GM10847 (cell line): ENCODE results near the gene SEMA3B.

Experiments
- POLR2A ChIP-seq: IDR thresholded peaks from 2 replicates; pipeline ENCODE4 v1.6.1; 2011; ENCODE audit not compliant: insufficient read length; ENCODE audit errors: extremely low read depth

Gene SEMA3B

GRCh38 chr3:50264383-50264963 is 4.5 kb upstream of the SEMA3B start:
- TF ChIP-seq POLR2A = no peak

DNA sequence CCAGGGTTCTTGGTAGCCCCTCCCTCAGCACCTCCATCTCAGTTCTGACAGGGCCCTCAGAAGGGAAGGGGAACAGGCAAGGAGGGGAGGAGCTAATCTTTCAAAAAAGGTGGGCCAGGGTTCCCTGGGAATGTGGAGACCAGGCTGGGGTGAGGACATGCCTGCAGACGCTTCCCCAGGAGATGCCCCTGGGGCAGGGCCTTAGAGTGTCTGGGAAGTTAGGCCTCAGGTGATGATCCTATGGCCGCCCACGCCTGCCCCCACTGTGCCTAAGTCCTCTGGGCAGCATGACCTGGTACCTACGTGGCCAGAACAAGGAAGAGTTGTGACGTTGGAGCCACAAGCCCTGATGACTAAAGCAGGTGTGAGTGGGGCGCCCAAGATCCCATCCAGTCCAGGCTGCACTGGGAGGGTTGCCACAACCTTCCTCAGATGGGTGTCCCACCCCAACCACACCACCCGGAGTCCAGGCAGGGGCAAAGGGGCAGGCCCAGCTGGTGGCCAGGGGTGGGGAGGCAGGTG is 3.9 kb upstream of the SEMA3B start:
- TF ChIP-seq POLR2A = no peak

DNA sequence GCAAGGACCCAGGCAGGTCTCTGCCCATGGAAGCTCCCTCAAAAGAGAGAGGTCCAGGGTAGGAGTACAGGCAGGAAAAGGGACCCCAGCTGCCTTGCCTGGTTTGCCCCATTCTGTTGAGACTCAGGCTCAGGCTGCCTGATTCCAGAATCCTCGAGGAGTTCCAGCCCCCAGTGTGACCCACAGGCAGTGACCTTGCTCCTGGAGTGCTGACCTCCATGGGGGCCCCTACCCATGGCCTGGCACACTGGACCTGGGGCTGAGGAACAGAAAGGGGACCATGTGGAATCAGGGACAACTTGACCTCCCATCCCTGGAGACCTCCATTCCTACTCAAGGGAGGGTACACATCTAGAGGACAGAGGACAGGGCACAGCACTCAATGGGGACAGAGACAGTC is 3.4 kb upstream of the SEMA3B start:
- TF ChIP-seq POLR2A = no peak

DNA sequence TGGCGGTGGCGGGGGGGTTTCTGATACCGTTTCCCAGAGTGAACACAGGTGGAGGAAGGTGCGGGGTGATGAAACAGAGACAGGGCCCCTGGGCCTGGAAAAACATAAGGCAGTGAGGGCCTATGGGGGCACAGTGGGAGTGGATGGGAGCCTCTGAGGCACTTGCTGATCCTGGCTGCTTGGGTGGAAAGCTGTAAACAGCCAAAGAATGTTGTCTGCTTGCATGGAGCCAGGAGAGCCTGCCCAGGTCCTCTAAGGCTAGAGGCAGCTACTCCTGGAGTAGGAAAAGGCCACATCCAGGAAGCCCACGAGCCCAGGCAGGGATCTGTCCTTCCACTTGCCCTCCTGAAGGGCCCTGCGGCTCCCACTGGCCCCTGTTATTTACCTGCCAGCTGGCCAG is 2.9 kb upstream of the SEMA3B start:
- TF ChIP-seq POLR2A = no peak

DNA sequence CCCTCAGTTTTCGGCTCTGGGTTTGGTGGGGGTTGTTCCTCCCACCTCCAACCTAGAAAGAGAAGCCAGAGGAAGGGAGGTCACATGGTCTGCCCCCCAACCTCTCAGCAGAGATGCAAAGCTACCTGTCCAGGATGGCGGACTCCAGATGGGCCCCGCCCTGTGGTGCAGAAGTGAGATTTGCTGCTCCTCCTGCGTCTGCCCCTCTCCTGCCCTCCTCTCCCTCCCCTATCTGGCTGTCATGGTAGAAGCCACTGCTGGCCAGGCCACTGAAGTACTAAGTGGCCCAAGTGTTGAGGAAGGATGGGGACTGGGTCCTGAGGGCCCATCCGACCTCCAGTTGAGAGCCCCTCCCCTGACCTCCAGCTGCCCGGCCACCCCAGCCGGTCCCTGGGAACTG is 2.1 kb upstream of the SEMA3B start:
- no peak for TF ChIP-seq POLR2A

- no peak for TF ChIP-seq POLR2A
These were observed 1.6 kb upstream of the SEMA3B start for GRCh38 chr3:50267280-50267913.

GRCh38 chr3:50268276-50268675 is 671 bp upstream of the SEMA3B start:
- TF ChIP-seq POLR2A = no peak

DNA sequence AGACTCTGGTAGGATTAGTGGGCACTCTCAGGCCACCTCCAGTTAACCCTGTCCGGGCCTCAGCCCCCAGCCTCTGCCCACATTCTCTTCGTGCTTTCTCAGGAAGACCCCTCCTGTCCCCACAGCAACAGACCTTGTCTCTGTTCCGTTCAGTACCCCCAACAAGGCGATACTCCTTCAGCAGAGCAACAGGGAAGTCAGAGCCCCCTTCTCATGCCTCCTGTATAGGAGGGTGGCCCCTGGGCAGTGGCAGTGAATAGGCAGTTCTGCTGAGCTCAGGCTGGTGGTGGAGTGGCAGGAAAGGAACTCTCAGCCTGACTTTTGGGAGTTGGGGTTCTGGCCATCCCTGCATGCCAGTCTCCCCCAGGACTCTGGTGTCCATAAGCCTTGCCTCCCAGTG is 513 bp downstream of the SEMA3B start:
- no peak for TF ChIP-seq POLR2A

GRCh38 chr3:50269977-50270413 is 1.0 kb downstream of the SEMA3B start:
- no peak for TF ChIP-seq POLR2A

DNA sequence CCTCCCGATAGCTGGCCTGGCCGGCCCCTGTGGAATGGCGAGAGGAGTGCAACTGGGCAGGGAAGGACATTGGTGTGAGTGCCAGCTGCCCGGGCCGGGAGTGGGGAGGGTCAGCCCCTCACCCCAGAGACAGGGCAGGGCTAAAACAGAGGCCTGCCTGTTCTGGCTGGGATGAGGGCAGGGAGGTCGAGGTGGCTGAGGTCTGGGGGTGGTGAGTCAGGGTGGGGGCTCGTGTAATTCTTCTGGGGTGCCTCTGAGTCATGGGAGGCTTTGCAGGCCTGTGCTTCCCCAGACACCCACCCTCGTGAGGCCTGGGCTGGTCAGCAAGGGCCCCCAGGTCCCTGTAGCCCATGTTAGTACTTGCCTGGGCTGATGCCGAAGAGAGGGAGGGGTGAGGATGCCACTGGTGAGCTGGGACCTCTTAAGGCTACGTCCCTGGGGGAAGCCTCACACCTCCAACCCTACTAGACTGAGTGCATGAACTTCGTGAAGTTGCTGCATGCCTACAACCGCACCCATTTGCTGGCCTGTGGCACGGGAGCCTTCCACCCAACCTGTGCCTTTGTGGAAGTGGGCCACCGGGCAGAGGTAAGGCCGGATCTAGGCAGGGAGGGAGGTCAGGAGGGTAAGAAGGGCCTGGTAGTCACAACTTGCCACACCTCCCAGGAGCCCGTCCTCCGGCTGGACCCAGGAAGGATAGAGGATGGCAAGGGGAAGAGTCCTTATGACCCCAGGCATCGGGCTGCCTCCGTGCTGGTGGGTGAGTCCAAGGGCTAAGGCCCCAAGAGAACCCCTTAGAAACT is 1.7 kb downstream of the SEMA3B start:
- no peak for TF ChIP-seq POLR2A

- TF ChIP-seq POLR2A = no peak
These were observed 2.5 kb downstream of the SEMA3B start for GRCh38 chr3:50271314-50271936.

DNA sequence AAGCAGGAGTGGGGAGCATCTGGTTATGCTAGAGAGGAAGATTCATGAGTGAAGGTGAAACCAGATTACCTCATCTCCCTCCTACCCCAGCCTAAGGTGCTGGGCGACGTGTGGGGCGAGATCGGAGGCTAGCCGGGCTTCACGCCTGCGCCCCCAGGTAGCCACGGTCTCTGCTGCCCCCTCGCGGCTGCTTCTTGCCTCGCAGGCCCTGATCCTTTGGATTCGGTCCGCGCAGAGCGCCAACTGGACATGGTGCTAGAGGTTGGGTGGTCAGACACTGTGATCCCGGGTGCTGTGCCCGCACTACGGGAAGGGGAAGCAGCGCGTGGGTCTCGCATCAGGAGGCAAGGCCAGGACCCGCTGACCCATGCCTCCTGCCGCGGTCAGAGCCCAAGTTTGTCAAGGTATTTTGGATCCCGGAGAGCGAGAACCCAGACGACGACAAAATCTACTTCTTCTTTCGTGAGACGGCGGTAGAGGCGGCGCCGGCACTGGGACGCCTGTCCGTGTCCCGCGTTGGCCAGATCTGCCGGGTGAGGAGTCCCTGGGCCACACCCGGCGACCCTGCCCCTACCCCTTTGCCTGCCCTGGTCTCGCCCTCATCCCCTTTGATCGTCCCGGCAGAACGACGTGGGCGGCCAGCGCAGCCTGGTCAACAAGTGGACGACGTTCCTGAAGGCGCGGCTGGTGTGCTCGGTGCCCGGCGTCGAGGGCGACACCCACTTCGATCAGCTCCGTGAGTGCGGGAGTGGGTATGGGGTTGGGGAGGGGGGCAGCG is 4.2 kb downstream of the SEMA3B start:
- no peak for TF ChIP-seq POLR2A

GRCh38 chr3:50273689-50274065 is 4.7 kb downstream of the SEMA3B start:
- TF ChIP-seq POLR2A = no peak

DNA sequence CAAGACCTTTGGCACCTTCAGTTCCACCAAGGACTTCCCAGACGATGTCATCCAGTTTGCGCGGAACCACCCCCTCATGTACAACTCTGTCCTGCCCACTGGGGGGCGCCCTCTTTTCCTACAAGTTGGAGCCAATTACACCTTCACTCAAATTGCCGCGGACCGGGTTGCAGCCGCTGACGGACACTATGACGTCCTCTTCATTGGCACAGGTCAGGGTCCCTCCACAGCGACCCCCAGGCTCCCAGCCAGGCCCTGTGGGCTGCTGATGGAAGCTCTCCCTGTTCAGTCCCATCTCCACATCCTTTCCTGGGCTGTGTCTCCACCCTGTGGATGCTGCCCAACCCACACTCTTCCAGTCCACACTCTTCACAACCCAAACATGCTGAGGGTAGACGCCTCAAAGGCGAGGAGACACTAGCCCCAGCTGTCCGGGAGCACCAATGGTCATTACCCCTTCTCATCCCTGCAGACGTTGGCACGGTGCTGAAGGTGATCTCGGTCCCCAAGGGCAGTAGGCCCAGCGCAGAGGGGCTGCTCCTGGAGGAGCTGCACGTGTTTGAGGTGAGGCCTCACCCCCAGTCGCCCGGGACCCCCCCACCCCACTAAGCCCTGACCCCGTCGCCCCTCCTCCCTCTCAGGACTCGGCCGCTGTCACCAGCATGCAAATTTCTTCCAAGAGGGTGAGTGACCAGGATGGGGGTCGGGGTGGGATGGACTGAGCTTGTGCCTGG is 5.6 kb downstream of the SEMA3B start:
- no peak for TF ChIP-seq POLR2A
